GM23338 (cell line): ENCODE results near the gene STPG2. TPM values are rescaled to one million over a fixed set of nuclear protein-coding genes. Genes with fewer than 3 reads are reported as not detected.
A peak's percentile ranks its signal among the peaks of the same experiment; 100 is the strongest.

Experiments used
- ATAC-seq: fragments of 200-7000 bp; cut with Tn5 transposase; 3 replicates; pipeline ENCODE4 v1.9.1; 2020
- DNase-seq: peaks from one replicate; pipeline ENCODE4 v3.0.0-alpha.2; 2015; ENCODE audit warnings: low spot score
- H2AFZ ChIP-seq: fragments of 200-600 bp; sonication (generic); 2 replicates; pipeline ENCODE4 v1.8.0; 2016; ENCODE audit warnings: antibody characterized with exemption, mild to moderate bottlenecking, moderate library complexity
- H3F3A ChIP-seq: fragments of 200-600 bp; sonication (generic); replicated peaks from 2 replicates; pipeline ENCODE4 v1.8.0; 2017; ENCODE audit warnings: antibody characterized with exemption, mixed run types, low read depth
- H3K27ac ChIP-seq: fragments of 200-600 bp; sonication (generic); 2 replicates; pipeline ENCODE4 v1.6.1; 2016; ENCODE audit warnings: low read depth
- H3K27me3 ChIP-seq: fragments of 200-600 bp; sonication (generic); 2 replicates; pipeline ENCODE4 v1.8.0; 2016; ENCODE audit warnings: mild to moderate bottlenecking, mixed run types, moderate library complexity; ENCODE audit not compliant: insufficient read depth
- H3K36me3 ChIP-seq: fragments of 200-600 bp; sonication (generic); 2 replicates; pipeline ENCODE4 v1.8.0; 2016; ENCODE audit warnings: mild to moderate bottlenecking; ENCODE audit not compliant: insufficient read depth
- H3K4me1 ChIP-seq: fragments of 200-600 bp; sonication (generic); 2 replicates; pipeline ENCODE4 v1.8.0; 2016; ENCODE audit warnings: mild to moderate bottlenecking, moderate library complexity; ENCODE audit not compliant: insufficient read depth
- H3K4me2 ChIP-seq: fragments of 200-600 bp; sonication (generic); 2 replicates; pipeline ENCODE4 v1.7.1; 2017; ENCODE audit warnings: mixed run types
- H3K4me3 ChIP-seq: fragments of 200-600 bp; sonication (generic); 2 replicates; pipeline ENCODE4 v1.6.1; 2016; ENCODE audit warnings: mixed run types
- H3K79me2 ChIP-seq: fragments of 200-600 bp; sonication (generic); replicated peaks from 2 replicates; pipeline ENCODE4 v1.8.0; 2017; ENCODE audit warnings: mild to moderate bottlenecking; ENCODE audit not compliant: insufficient read depth
- H3K9me2 ChIP-seq: fragments of 200-600 bp; sonication (generic); 2 replicates; pipeline ENCODE4 v1.8.0; 2017; ENCODE audit not compliant: insufficient read depth
- H4K20me1 ChIP-seq: fragments of 200-600 bp; sonication (generic); replicated peaks from 2 replicates; pipeline ENCODE4 v1.8.0; 2017; ENCODE audit warnings: mild to moderate bottlenecking; ENCODE audit not compliant: insufficient read depth
- H3K27ac Mint-ChIP-seq: 2 replicates; pipeline ENCODE4 v1.8.0; 2020; ENCODE audit warnings: inconsistent platforms, mild to moderate bottlenecking, moderate library complexity, mixed read lengths
- H3K27me3 Mint-ChIP-seq: 3 replicates; pipeline ENCODE4 v1.8.0; 2022; ENCODE audit warnings: low read depth, mild to moderate bottlenecking, moderate library complexity, mixed read lengths, inconsistent platforms; ENCODE audit not compliant: insufficient read depth, poor library complexity
- H3K36me3 Mint-ChIP-seq: 3 replicates; pipeline ENCODE4 v1.8.0; 2021; ENCODE audit warnings: low read depth, mild to moderate bottlenecking, inconsistent platforms, moderate library complexity, mixed read lengths
- H3K4me1 Mint-ChIP-seq: 3 replicates; pipeline ENCODE4 v1.8.0; 2020; ENCODE audit warnings: mild to moderate bottlenecking, inconsistent platforms, mixed read lengths
- H3K4me3 Mint-ChIP-seq: 3 replicates; pipeline ENCODE4 v1.8.0; 2021; ENCODE audit warnings: moderate library complexity, mild to moderate bottlenecking, inconsistent platforms, mixed read lengths
- H3K9me3 Mint-ChIP-seq: 3 replicates; pipeline ENCODE4 v1.8.0; 2020; ENCODE audit warnings: moderate library complexity, mild to moderate bottlenecking, inconsistent platforms, mixed read lengths
- CTCF ChIP-seq, 2 experiments: fragments of 200-600 bp in 1 of 2; sonication (generic) in 1 of 2; conservative IDR thresholded peaks; 2 replicates each; pipeline versions ENCODE4 v1.5.1 to v1.6.1; 2016 to 2017; ENCODE audit warnings: antibody characterized with exemption in 2 of 2, low read depth in 2 of 2, mild to moderate bottlenecking in 2 of 2, moderate library complexity in 1 of 2
- NANOG ChIP-seq: IDR thresholded peaks from 2 replicates; pipeline ENCODE4 v1.6.1; 2016; ENCODE audit warnings: antibody characterized with exemption, borderline replicate concordance
- ZNF462 ChIP-seq: fragments of 250-450 bp; sonication (Bioruptor Pico); IDR thresholded peaks from 2 replicates; pipeline ENCODE4 v1.5.0; 2020; ENCODE audit warnings: mild to moderate bottlenecking, moderate library complexity
- polyA plus RNA-seq: library from polyadenylated mRNA; unstranded; fragments of >200 nt; fragmentation: Nextera tagmentation; extraction: Ambion mirVana; gene quantifications from 2 replicates; pipeline ENCODE4 v1.2.1, GENCODE V29; 2016
- total RNA-seq: library from RNA; depleted of rRNA; stranded (reverse); fragments of >200 nt; shearing (Covaris generic); gene quantifications from 2 replicates; pipeline ENCODE4 v1.2.3, GENCODE V29; 2014

Gene STPG2
- total and polyA plus RNA-seq, 2 experiments from 2014 or later, result 0.17 to 0.32 TPM

GRCh38 chr4:98068495-98068894 is 74.8 kb downstream of the STPG2 start (continued):
- no peak for TF ChIP-seq ZNF462 (CRISPR knock-in tag)

GRCh38 chr4:98055800-98056501 is 87.3 kb downstream of the STPG2 start:
- no peak overlapping the region for H3K27ac Mint-ChIP-seq
- H3K4me1 Mint-ChIP-seq, result no peaks in the 10 kb centered on the region
- no peak overlapping the region for H3K4me2 ChIP-seq
- peaks cover 5% of the 10 kb centered on the region; the same call in 1 of the 2 replicates for H3K36me3 ChIP-seq
- H3K4me3 Mint-ChIP-seq, result no peak overlapping the region
- no peaks in the 10 kb centered on the region for H3K27me3 ChIP-seq
- TF ChIP-seq NANOG, result no peak
- peak in 1 of 2 experiments; percentile 43; a peak in 2 of 4 replicates for TF ChIP-seq CTCF (conservative IDR thresholded peaks at IDR 0.05; ENCODE audit: low read depth in 2 of 2)
- ATAC-seq, result peak; percentile 44
- DNase-seq, result peak; percentile 6
- no peaks in the 10 kb centered on the region; the same call in 2 of the 3 replicates for H3K36me3 Mint-ChIP-seq
- H2AFZ ChIP-seq, result no peak overlapping the region
- peaks cover 5% of the 10 kb centered on the region for H3K9me3 Mint-ChIP-seq
- H3K27ac ChIP-seq, result no peak overlapping the region
- H3K4me3 ChIP-seq, result no peak overlapping the region
- H4K20me1 ChIP-seq, result no peaks in the 10 kb centered on the region
- no peaks in the 10 kb centered on the region for H3K27me3 Mint-ChIP-seq
- 0 out of 2 replicates have a peak, but pooled peaks cover 3% of the 10 kb centered on the region for H3K9me2 ChIP-seq
- H3K79me2 ChIP-seq, result no peaks in the 10 kb centered on the region
- no peaks in the 10 kb centered on the region for H3F3A ChIP-seq
- no peaks in the 10 kb centered on the region for H3K4me1 ChIP-seq
